Measurements from ENCODE around the gene LDHD. TPM values are rescaled to one million over a fixed set of nuclear protein-coding genes. Genes with fewer than 3 reads are reported as not detected.

The LDHD gene
- total and polyA plus RNA-seq, 9 of the 15 experiments (the other 6 are each of a cell fraction or from before 2014, with no cell fraction given): 0.19 to 0.86 (median 0.54) TPM; not detected in 3

- TF ChIP-seq THAP7 (CRISPR knock-in tag; IDR thresholded peaks at IDR 0.05): no peak
- no peak for TF ChIP-seq ZZZ3 (IDR thresholded peaks at IDR 0.05)
- no peak for TF ChIP-seq TSHZ1 (CRISPR knock-in tag; IDR thresholded peaks at IDR 0.05)
- TF ChIP-seq PCBP1 (IDR thresholded peaks at IDR 0.05; ENCODE audit: low read depth, low read length, poor library complexity, severe bottlenecking): no peak
- TF ChIP-seq MNT (conservative IDR thresholded peaks at IDR 0.05): no peak
- TF ChIP-seq MYC (IDR thresholded peaks at IDR 0.05; ENCODE audit: low read depth, low read length): no peak
- no peak for TF ChIP-seq MYC (CRISPR knock-in tag; IDR thresholded peaks at IDR 0.05; ENCODE audit: borderline replicate concordance, low read depth)
- no peak for TF ChIP-seq E2F6 (IDR thresholded peaks at IDR 0.05; ENCODE audit: borderline replicate concordance in 1 of 2, extremely low read depth in 1 of 2, insufficient read depth in 1 of 2, insufficient read length in 1 of 2, low read depth in 1 of 2, low read length in 1 of 2, poor library complexity in 1 of 2, severe bottlenecking in 1 of 2)
- no peak for TF ChIP-seq LEF1 (IDR thresholded peaks at IDR 0.05)
These were observed 22.9 kb upstream of the LDHD start (continued) for GRCh38 chr16:75139498-75139897.
